ENCODE data around the gene ABCA6. TPM values are rescaled to one million over a fixed set of nuclear protein-coding genes. Genes with fewer than 3 reads are reported as not detected.
A peak's percentile ranks its signal among the peaks of the same experiment; 100 is the strongest.

The ABCA6 gene
- total and polyA plus RNA-seq, 2 of the 13 experiments (the other 11 are each of a cell fraction or from before 2014, with no cell fraction given): 0.05 to 0.11 TPM

GRCh38 chr17:69047368-69048263, 94.1 kb downstream of the ABCA6 start (continued):
- TF ChIP-seq, protein P1, sequence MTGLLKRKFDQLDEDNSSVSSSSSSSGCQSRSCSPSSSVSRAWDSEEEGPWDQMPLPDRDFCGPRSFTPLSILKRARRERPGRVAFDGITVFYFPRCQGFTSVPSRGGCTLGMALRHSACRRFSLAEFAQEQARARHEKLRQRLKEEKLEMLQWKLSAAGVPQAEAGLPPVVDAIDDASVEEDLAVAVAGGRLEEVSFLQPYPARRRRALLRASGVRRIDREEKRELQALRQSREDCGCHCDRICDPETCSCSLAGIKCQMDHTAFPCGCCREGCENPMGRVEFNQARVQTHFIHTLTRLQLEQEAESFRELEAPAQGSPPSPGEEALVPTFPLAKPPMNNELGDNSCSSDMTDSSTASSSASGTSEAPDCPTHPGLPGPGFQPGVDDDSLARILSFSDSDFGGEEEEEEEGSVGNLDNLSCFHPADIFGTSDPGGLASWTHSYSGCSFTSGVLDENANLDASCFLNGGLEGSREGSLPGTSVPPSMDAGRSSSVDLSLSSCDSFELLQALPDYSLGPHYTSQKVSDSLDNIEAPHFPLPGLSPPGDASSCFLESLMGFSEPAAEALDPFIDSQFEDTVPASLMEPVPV (CRISPR knock-in tag; IDR thresholded peaks at IDR 0.05): peak; percentile 51; the same call in 1 of the 2 replicates
- TF ChIP-seq YEATS2 (CRISPR knock-in tag; IDR thresholded peaks at IDR 0.05; ENCODE audit: borderline replicate concordance): peak; percentile 36; the same call in 1 of the 2 replicates
- peak; percentile 84 for TF ChIP-seq BCL6 (CRISPR knock-in tag; IDR thresholded peaks at IDR 0.05)
- TF ChIP-seq ZNF770 (CRISPR knock-in tag; IDR thresholded peaks at IDR 0.05): no peak; the same call in 1 of the 2 replicates
- 0 out of 2 replicates have a peak, but pooled peaks have one; percentile 55 for TF ChIP-seq MTERF4 (CRISPR knock-in tag; IDR thresholded peaks at IDR 0.05)
- TF ChIP-seq SP2 (CRISPR knock-in tag; IDR thresholded peaks at IDR 0.05): no peak
- TF ChIP-seq ZNF564 (CRISPR knock-in tag; IDR thresholded peaks at IDR 0.05): no peak; the same call in 1 of the 2 replicates
- peak; percentile 86 for TF ChIP-seq CEBPB (IDR thresholded peaks at IDR 0.05; ENCODE audit: borderline replicate concordance, low read depth, low read length)
- TF ChIP-seq ARNT (IDR thresholded peaks at IDR 0.05): no peak
- TF ChIP-seq NONO (IDR thresholded peaks at IDR 0.05): no peak
- peak; percentile 94 for TF ChIP-seq NONO (CRISPR knock-in tag; conservative IDR thresholded peaks at IDR 0.05)
- TF ChIP-seq HDAC2 (CRISPR knock-in tag; IDR thresholded peaks at IDR 0.05): peak; percentile 91
- 0 out of 2 replicates have a peak, but pooled peaks have one; percentile 44 for TF ChIP-seq CC2D1A (CRISPR knock-in tag; IDR thresholded peaks at IDR 0.05)
- TF ChIP-seq, protein P2, sequence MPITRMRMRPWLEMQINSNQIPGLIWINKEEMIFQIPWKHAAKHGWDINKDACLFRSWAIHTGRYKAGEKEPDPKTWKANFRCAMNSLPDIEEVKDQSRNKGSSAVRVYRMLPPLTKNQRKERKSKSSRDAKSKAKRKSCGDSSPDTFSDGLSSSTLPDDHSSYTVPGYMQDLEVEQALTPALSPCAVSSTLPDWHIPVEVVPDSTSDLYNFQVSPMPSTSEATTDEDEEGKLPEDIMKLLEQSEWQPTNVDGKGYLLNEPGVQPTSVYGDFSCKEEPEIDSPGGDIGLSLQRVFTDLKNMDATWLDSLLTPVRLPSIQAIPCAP (CRISPR knock-in tag; IDR thresholded peaks at IDR 0.05; ENCODE audit: low read depth): no peak
- no peak for TF ChIP-seq ZNF251 (CRISPR knock-in tag; IDR thresholded peaks at IDR 0.05)
- TF ChIP-seq MXD4 (CRISPR knock-in tag; IDR thresholded peaks at IDR 0.05): peak; percentile 73
- peak; percentile 99 for TF ChIP-seq MED8 (CRISPR knock-in tag; IDR thresholded peaks at IDR 0.05; ENCODE audit: insufficient replicate concordance)
- peak; percentile 81; the same call in 1 of the 2 replicates for TF ChIP-seq MIER2 (CRISPR knock-in tag; IDR thresholded peaks at IDR 0.05)
- TF ChIP-seq ADNP (CRISPR knock-in tag; IDR thresholded peaks at IDR 0.05): no peak
- 0 out of 2 replicates have a peak, but pooled peaks have one; percentile 61 for TF ChIP-seq RFXAP (CRISPR knock-in tag; IDR thresholded peaks at IDR 0.05; ENCODE audit: borderline replicate concordance)

Data from HepG2 (cell line).